ENCODE data around the gene ACSS3. TPM values are rescaled to one million over a fixed set of nuclear protein-coding genes. Genes with fewer than 3 reads are reported as not detected.

Gene ACSS3
- total RNA-seq, 1 donor from 2014 or later = 3.6 TPM

- H3K36me3 Mint-ChIP-seq (ENCODE audit: unreplicated experiment) = no peaks in the 10 kb centered on the region
- H3K4me3 Mint-ChIP-seq (ENCODE audit: unreplicated experiment) = no peak overlapping the region
- H3K27me3 Mint-ChIP-seq (ENCODE audit: unreplicated experiment) = no peaks in the 10 kb centered on the region
- no peaks in the 10 kb centered on the region for H3K4me1 Mint-ChIP-seq (ENCODE audit: low read depth, unreplicated experiment)
- no peak for DNase-seq
- no peaks in the 10 kb centered on the region for H3K9me3 Mint-ChIP-seq (ENCODE audit: unreplicated experiment)
- TF ChIP-seq CTCF (IDR thresholded peaks at IDR 0.05; ENCODE audit: partially characterized antibody, unreplicated experiment) = no peak
- no peak overlapping the region for H3K27ac Mint-ChIP-seq (ENCODE audit: unreplicated experiment)
Measured at GRCh38 chr12:81274637-81275529, 197.0 kb downstream of the ACSS3 start.

GRCh38 chr12:81284137-81284536 is 206.3 kb downstream of the ACSS3 start:
- H3K4me3 Mint-ChIP-seq (ENCODE audit: unreplicated experiment) = no peak overlapping the region
- H3K4me1 Mint-ChIP-seq (ENCODE audit: low read depth, unreplicated experiment) = no peaks in the 10 kb centered on the region
- no peaks in the 10 kb centered on the region for H3K27me3 Mint-ChIP-seq (ENCODE audit: unreplicated experiment)
- TF ChIP-seq CTCF (IDR thresholded peaks at IDR 0.05; ENCODE audit: partially characterized antibody, unreplicated experiment) = no peak
- no peaks in the 10 kb centered on the region for H3K36me3 Mint-ChIP-seq (ENCODE audit: unreplicated experiment)
- H3K9me3 Mint-ChIP-seq (ENCODE audit: unreplicated experiment) = no peaks in the 10 kb centered on the region
- no peak overlapping the region for H3K27ac Mint-ChIP-seq (ENCODE audit: unreplicated experiment)
- DNase-seq = no peak

- no peak overlapping the region for H3K27ac Mint-ChIP-seq (ENCODE audit: unreplicated experiment)
- TF ChIP-seq CTCF (IDR thresholded peaks at IDR 0.05; ENCODE audit: partially characterized antibody, unreplicated experiment) = no peak
Measured at GRCh38 chr12:81288651-81289050, 210.8 kb downstream of the ACSS3 start.

GRCh38 chr12:81294325-81295190 is 216.7 kb downstream of the ACSS3 start:
- no peak for TF ChIP-seq CTCF (IDR thresholded peaks at IDR 0.05; ENCODE audit: partially characterized antibody, unreplicated experiment)
- no peaks in the 10 kb centered on the region for H3K36me3 Mint-ChIP-seq (ENCODE audit: unreplicated experiment)
- H3K4me3 Mint-ChIP-seq (ENCODE audit: unreplicated experiment) = no peak overlapping the region
- H3K27me3 Mint-ChIP-seq (ENCODE audit: unreplicated experiment) = no peaks in the 10 kb centered on the region
- H3K27ac Mint-ChIP-seq (ENCODE audit: unreplicated experiment) = no peak overlapping the region
- H3K9me3 Mint-ChIP-seq (ENCODE audit: unreplicated experiment) = no peaks in the 10 kb centered on the region
- no peaks in the 10 kb centered on the region for H3K4me1 Mint-ChIP-seq (ENCODE audit: low read depth, unreplicated experiment)
- DNase-seq = no peak

More at GRCh38 chr12:81288651-81289050, 210.8 kb downstream of the ACSS3 start:
- Mint-ChIP-seq H3K9me3 (ENCODE audit: unreplicated experiment) (no peaks in the 10 kb centered on the region), H3K4me3 (ENCODE audit: unreplicated experiment) (no peak overlapping the region), H3K27me3 (ENCODE audit: unreplicated experiment) (no peaks in the 10 kb centered on the region), H3K36me3 (ENCODE audit: unreplicated experiment) (no peaks in the 10 kb centered on the region), H3K4me1 (ENCODE audit: low read depth, unreplicated experiment) (no peaks in the 10 kb centered on the region)
- no peak for DNase-seq
